H1 (cell line): ENCODE data around the gene NHS. TPM values are rescaled to one million over a fixed set of nuclear protein-coding genes. Genes with fewer than 3 reads are reported as not detected.

Experiments used
- TAF7 ChIP-seq: optimal IDR thresholded peaks from 2 replicates; pipeline ENCODE3; 2011; ENCODE audit warnings: low read depth, mild to moderate bottlenecking, inconsistent platforms, low read length, moderate library complexity, borderline replicate concordance
- polyA plus RNA-seq, 7 experiments: library from polyadenylated mRNA; depleted of rRNA in 3 of 7; stranded (reverse) in 5 of 7; unstranded in 2 of 7; fragments of >200 nt in 5 of 7; fragments of 200-250 nt in 2 of 7; gene quantifications; 1 replicate in 5 of 7; 2 replicates in 1 of 7; 4 replicates in 1 of 7; pipeline versions ENCODE4 v1.2.1 to v1.2.3, GENCODE V29; 2011 to 2013; ENCODE audit warnings: missing spikeins in 2 of 7, mixed read lengths in 2 of 7
- total RNA-seq: library from RNA; stranded (reverse); fragmentation: NEBNext Ultra II Directional; extraction: Animal tissue kit (Norgen Biotek cat#: 25700); gene quantifications from 2 replicates; pipeline ENCODE4 v1.2.1, GENCODE V29; 2021
- TF ChIP-seq, protein P1 (sequence below): IDR thresholded peaks from 2 replicates; pipeline ENCODE4 v1.6.1; 2011; ENCODE audit warnings: low read depth, mild to moderate bottlenecking, low read length; ENCODE audit not compliant: insufficient read depth

NHS gene
- total and polyA plus RNA-seq, 2 of the 8 experiments (the other 6 are each of a cell fraction or from before 2014, with no cell fraction given) = 2.2 to 6.7 TPM

- TF ChIP-seq, protein P1, sequence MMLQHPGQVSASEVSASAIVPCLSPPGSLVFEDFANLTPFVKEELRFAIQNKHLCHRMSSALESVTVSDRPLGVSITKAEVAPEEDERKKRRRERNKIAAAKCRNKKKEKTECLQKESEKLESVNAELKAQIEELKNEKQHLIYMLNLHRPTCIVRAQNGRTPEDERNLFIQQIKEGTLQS = no peak
- TF ChIP-seq TAF7 = no peak
Observed at GRCh38 chrX:17605676-17606075, 230.7 kb downstream of the NHS start (continued).
